DOHH2 (cell line): ENCODE measurements around the gene TTLL8.

ENCODE experiments used
- H3F3A ChIP-seq: fragments of 200-600 bp; sonication (generic), shearing (Covaris generic); 2 replicates; pipeline ENCODE4 v1.6.0; 2016; ENCODE audit warnings: antibody characterized with exemption, mild to moderate bottlenecking; ENCODE audit not compliant: control insufficient read depth, insufficient read depth
- H3K27ac ChIP-seq: fragments of 200-600 bp; sonication (generic); 2 replicates; pipeline ENCODE4 v1.5.1; 2014; ENCODE audit warnings: low read depth, mild to moderate bottlenecking, low read length, moderate library complexity
- H3K27me3 ChIP-seq: fragments of 200-600 bp; sonication (generic); 2 replicates; pipeline ENCODE4 v1.6.1; 2014; ENCODE audit warnings: mild to moderate bottlenecking, low read length, mixed read lengths; ENCODE audit not compliant: control insufficient read depth
- H3K36me3 ChIP-seq: fragments of 200-600 bp; sonication (generic); 2 replicates; pipeline ENCODE4 v1.6.1; 2014; ENCODE audit warnings: mild to moderate bottlenecking, low read length, moderate library complexity, mixed read lengths; ENCODE audit not compliant: control insufficient read depth
- H3K4me1 ChIP-seq: fragments of 200-600 bp; sonication (generic); 2 replicates; pipeline ENCODE4 v1.6.1; 2014; ENCODE audit warnings: mild to moderate bottlenecking, low read length, mixed read lengths; ENCODE audit not compliant: control insufficient read depth
- H3K4me2 ChIP-seq: fragments of 200-600 bp; sonication (generic); 2 replicates; pipeline ENCODE4 v1.6.0; 2014; ENCODE audit warnings: mild to moderate bottlenecking, low read length, moderate library complexity
- H3K4me3 ChIP-seq: fragments of 200-600 bp; sonication (generic); 2 replicates; pipeline ENCODE4 v1.5.1; 2014; ENCODE audit warnings: mild to moderate bottlenecking, low read length, mixed read lengths
- H3K79me2 ChIP-seq: fragments of 200-600 bp; sonication (generic); 2 replicates; pipeline ENCODE4 v1.6.1; 2014; ENCODE audit warnings: mild to moderate bottlenecking, low read length, mixed read lengths; ENCODE audit not compliant: control insufficient read depth
- H3K9me2 ChIP-seq: fragments of 200-600 bp; sonication (generic); replicated peaks from 2 replicates; pipeline ENCODE4 v1.6.1; 2014; ENCODE audit warnings: mild to moderate bottlenecking, low read length, mixed read lengths; ENCODE audit not compliant: control insufficient read depth
- H3K9me3 ChIP-seq: fragments of 200-600 bp; sonication (generic); 2 replicates; pipeline ENCODE4 v1.6.1; 2014; ENCODE audit warnings: antibody characterized with exemption, low read length, mixed read lengths; ENCODE audit not compliant: control insufficient read depth, insufficient read depth
- H4K20me1 ChIP-seq: fragments of 200-600 bp; sonication (generic); 2 replicates; pipeline ENCODE4 v1.6.0; 2014; ENCODE audit warnings: low read depth, mild to moderate bottlenecking, antibody characterized with exemption, low read length, moderate library complexity; ENCODE audit not compliant: control insufficient read depth, insufficient read depth
- CTCF ChIP-seq: fragments of 200-600 bp; sonication (generic); IDR thresholded peaks from one replicate; pipeline ENCODE4 v1.5.1; 2014; ENCODE audit warnings: antibody characterized with exemption, mild to moderate bottlenecking, low read depth, low read length; ENCODE audit not compliant: poor library complexity, severe bottlenecking
- EZH2phosphoT487 ChIP-seq: fragments of 200-600 bp; sonication (generic); IDR thresholded peaks from 2 replicates; pipeline ENCODE4 v1.6.1; 2017; ENCODE audit warnings: borderline replicate concordance, mild to moderate bottlenecking, antibody characterized with exemption, low read length, moderate library complexity, mixed read lengths

The TTLL8 gene

GRCh38 chr22:50016308-50016987 lies 41.6 kb downstream of the TTLL8 start:
- Histone ChIP-seq H3F3A (peaks cover 6% of the 10 kb centered on the region), H3K27me3 (peaks cover 60% of the 10 kb centered on the region), H3K9me2 (no peaks in the 10 kb centered on the region), H4K20me1 (no peaks in the 10 kb centered on the region), H3K4me2 (no peak overlapping the region), H3K9me3 (peaks cover 6% of the 10 kb centered on the region; the same call in 1 of the 2 replicates), H3K79me2 (no peaks in the 10 kb centered on the region), H3K36me3 (no peaks in the 10 kb centered on the region), H3K4me1 (peaks cover 11% of the 10 kb centered on the region), H3K27ac (no peak overlapping the region), H3K4me3 (no peak overlapping the region)
- TF ChIP-seq CTCF = no peak

- H3K4me1 ChIP-seq = peaks cover 17% of the 10 kb centered on the region
- TF ChIP-seq CTCF (no peak), EZH2phosphoT487 (no peak)
- no peaks in the 10 kb centered on the region for H3K9me2 ChIP-seq
- no peaks in the 10 kb centered on the region for H3K36me3 ChIP-seq
- H3K27ac ChIP-seq = no peak overlapping the region
- peaks cover 6% of the 10 kb centered on the region for H3F3A ChIP-seq
- H3K4me2 ChIP-seq = no peak overlapping the region
- no peaks in the 10 kb centered on the region for H4K20me1 ChIP-seq
- no peak overlapping the region for H3K4me3 ChIP-seq
- H3K79me2 ChIP-seq = no peaks in the 10 kb centered on the region
- H3K27me3 ChIP-seq = peaks cover 67% of the 10 kb centered on the region
- H3K9me3 ChIP-seq = peaks cover 6% of the 10 kb centered on the region; the same call in 1 of the 2 replicates
Observed at GRCh38 chr22:50015451-50016307, 42.4 kb downstream of the TTLL8 start.

GRCh38 chr22:50014655-50015401 lies 43.3 kb downstream of the TTLL8 start:
- Histone ChIP-seq H3K4me1 (peaks cover 17% of the 10 kb centered on the region), H3K4me3 (no peak overlapping the region), H3F3A (peaks cover 6% of the 10 kb centered on the region), H3K27me3 (peaks cover 74% of the 10 kb centered on the region), H3K79me2 (no peaks in the 10 kb centered on the region), H3K4me2 (no peak overlapping the region), H3K36me3 (no peaks in the 10 kb centered on the region), H3K27ac (no peak overlapping the region), H3K9me2 (no peaks in the 10 kb centered on the region), H4K20me1 (no peaks in the 10 kb centered on the region), H3K9me3 (peaks cover 3% of the 10 kb centered on the region; the same call in 1 of the 2 replicates)
- TF ChIP-seq CTCF (no peak), EZH2phosphoT487 (no peak)
